HL-60 (cell line): Measurements from ENCODE around the gene SOX15.

Source experiments
- CTCF ChIP-seq: IDR thresholded peaks from one replicate; pipeline ENCODE4 v1.5.1; 2011; ENCODE audit warnings: low read length, control low read depth, inconsistent platforms; ENCODE audit not compliant: insufficient read depth
- GABPA ChIP-seq: IDR thresholded peaks from 2 replicates; pipeline ENCODE4 v1.6.1; 2012; ENCODE audit warnings: low read depth
- POLR2AphosphoS5 ChIP-seq: IDR thresholded peaks from 2 replicates; pipeline ENCODE4 v1.6.1; 2012; ENCODE audit warnings: low read depth
- REST ChIP-seq: IDR thresholded peaks from 2 replicates; pipeline ENCODE4 v1.6.1; 2012; ENCODE audit warnings: low read depth; ENCODE audit not compliant: insufficient replicate concordance

GRCh38 chr17:7632492-7632894 is 42.6 kb upstream of the SOX15 start:
- TF ChIP-seq CTCF (no peak), POLR2AphosphoS5 (no peak), GABPA (no peak), REST (no peak)
